CD14-positive monocyte (primary cell): ENCODE results near the gene KIAA1191. TPM values are rescaled to one million over a fixed set of nuclear protein-coding genes. Genes with fewer than 3 reads are reported as not detected.

Source experiments
- DNase-seq, 3 donors: peaks; one replicate each; pipeline ENCODE4 v3.0.0-alpha.2; 2011 to 2022
- H2AFZ ChIP-seq: 2 replicates; pipeline ENCODE4 v1.6.0; 2012; ENCODE audit warnings: mild to moderate bottlenecking, low read depth, low read length, inconsistent platforms; ENCODE audit not compliant: insufficient read depth, poor library complexity, severe bottlenecking
- H3K27ac ChIP-seq, 2 donors: 1 replicate in 1 of 2; 2 replicates in 1 of 2; pipeline ENCODE4 v1.5.1; 2012 to 2013; ENCODE audit warnings: low read length in 2 of 2, control low read depth in 1 of 2, inconsistent platforms in 1 of 2, low read depth in 1 of 2, mild to moderate bottlenecking in 1 of 2
- H3K27me3 ChIP-seq, 2 donors: one replicate each; pipeline versions ENCODE4 v1.6.0 to v1.6.1; 2011 to 2013; ENCODE audit warnings: low read length in 2 of 2; ENCODE audit not compliant: control insufficient read depth in 2 of 2, insufficient read depth in 2 of 2
- H3K36me3 ChIP-seq, 2 donors: replicated peaks in 1 of 2; 1 replicate in 1 of 2; 2 replicates in 1 of 2; pipeline versions ENCODE4 v1.5.1 to v1.6.1; 2012 to 2013; ENCODE audit warnings: low read length in 2 of 2, control low read depth in 1 of 2, inconsistent platforms in 1 of 2, mild to moderate bottlenecking in 1 of 2; ENCODE audit not compliant: insufficient read depth in 2 of 2, control insufficient read depth in 1 of 2
- H3K4me1 ChIP-seq, 2 donors: 1 replicate in 1 of 2; 2 replicates in 1 of 2; pipeline versions ENCODE4 v1.5.1 to v1.6.1; 2012 to 2013; ENCODE audit warnings: low read length in 2 of 2, control low read depth in 1 of 2, inconsistent platforms in 1 of 2, mild to moderate bottlenecking in 1 of 2, moderate library complexity in 1 of 2; ENCODE audit not compliant: insufficient read depth in 2 of 2, control insufficient read depth in 1 of 2
- H3K4me2 ChIP-seq: replicated peaks from 2 replicates; pipeline ENCODE3; 2012; ENCODE audit warnings: low read length, moderate library complexity, mild to moderate bottlenecking; ENCODE audit not compliant: poor library complexity, severe bottlenecking; ENCODE audit errors: extremely low read depth
- H3K4me3 ChIP-seq, 3 experiments: fragments of 200-600 bp in 1 of 3; sonication (generic) in 1 of 3; replicated peaks in 1 of 3; 1 replicate in 2 of 3; 2 replicates in 1 of 3; pipeline ENCODE4 v1.5.1; 2011 to 2013; ENCODE audit warnings: low read length in 3 of 3, mild to moderate bottlenecking in 3 of 3, control low read depth in 2 of 3, low read depth in 2 of 3, inconsistent platforms in 1 of 3, moderate library complexity in 1 of 3
- H3K79me2 ChIP-seq: 2 replicates; pipeline ENCODE4 v1.6.0; 2012; ENCODE audit warnings: mild to moderate bottlenecking, control low read depth, inconsistent platforms, low read length, moderate library complexity; ENCODE audit not compliant: insufficient read depth
- H3K9ac ChIP-seq: 2 replicates; pipeline ENCODE4 v1.6.0; 2017; ENCODE audit warnings: low read length, mild to moderate bottlenecking; ENCODE audit not compliant: insufficient read depth, poor library complexity, severe bottlenecking
- H3K9me3 ChIP-seq, 2 donors: replicated peaks in 1 of 2; 1 replicate in 1 of 2; 2 replicates in 1 of 2; pipeline versions ENCODE4 v1.5.1 to v1.6.1; 2012 to 2013; ENCODE audit warnings: low read length in 2 of 2, control low read depth in 1 of 2; ENCODE audit not compliant: control insufficient read depth in 1 of 2, insufficient read depth in 1 of 2
- H4K20me1 ChIP-seq: 2 replicates; pipeline ENCODE4 v1.6.0; 2012; ENCODE audit warnings: mild to moderate bottlenecking, low read length, control low read depth, moderate library complexity; ENCODE audit not compliant: insufficient read depth
- H3K27ac Mint-ChIP-seq, 7 donors: one replicate each; pipeline ENCODE4 v1.8.0; 2020; ENCODE audit warnings: mild to moderate bottlenecking in 7 of 7, mixed read lengths in 7 of 7, moderate library complexity in 6 of 7, inconsistent platforms in 2 of 7
- H3K27me3 Mint-ChIP-seq, 3 donors: one replicate each; pipeline ENCODE4 v1.8.0; 2021 to 2022; ENCODE audit warnings: low read depth in 3 of 3, mild to moderate bottlenecking in 3 of 3, mixed read lengths in 3 of 3, moderate library complexity in 3 of 3, inconsistent platforms in 1 of 3
- H3K36me3 Mint-ChIP-seq, 2 donors: one replicate each; pipeline ENCODE4 v1.8.0; 2020; ENCODE audit warnings: mixed read lengths in 2 of 2, inconsistent platforms in 1 of 2, mild to moderate bottlenecking in 1 of 2
- H3K4me1 Mint-ChIP-seq: one replicate; pipeline ENCODE4 v1.8.0; 2020; ENCODE audit warnings: mild to moderate bottlenecking, mixed read lengths
- H3K4me3 Mint-ChIP-seq, 2 donors: one replicate each; pipeline ENCODE4 v1.8.0; 2020; ENCODE audit warnings: mild to moderate bottlenecking in 2 of 2, mixed read lengths in 2 of 2, moderate library complexity in 1 of 2
- H3K9me3 Mint-ChIP-seq, 7 donors: one replicate each; pipeline ENCODE4 v1.8.0; 2020 to 2022; ENCODE audit warnings: mixed read lengths in 7 of 7, mild to moderate bottlenecking in 6 of 7, moderate library complexity in 6 of 7, inconsistent platforms in 2 of 7
- WGBS: methylation state at CpG from one replicate; pipeline ENCODE4 v1.1.5; 2013; ENCODE audit warnings: missing lambda C conversion rate; ENCODE audit not compliant: insufficient coverage; 5-methylcytosine and 5-hydroxymethylcytosine counted together
- intact Hi-C, 2 donors: fragments of 100-400 bp; cut with micrococcal nuclease; formaldehyde crosslinking; loops; one replicate each; pipeline versions ENCODE4 v1.15.0 to v1.15.1; 2023
- polyA plus RNA-seq, 3 donors: library from polyadenylated mRNA; depleted of rRNA in 1 of 3; unstranded in 2 of 3; stranded (reverse) in 1 of 3; fragments of 300-500 nt in 2 of 3; fragments of >200 nt in 1 of 3; fragmentation: Illumina TruSeq in 2 of 3; gene quantifications; 1 replicate in 2 of 3; 2 replicates in 1 of 3; pipeline ENCODE4 v1.2.3, GENCODE V29; 2012 to 2021
- TF ChIP-seq, protein P1 (sequence below): fragments of 200-600 bp; IDR thresholded peaks from one replicate; pipeline ENCODE4 v1.8.0; 2022; ENCODE audit warnings: antibody characterized with exemption, mild to moderate bottlenecking

Gene KIAA1191
- polyA plus RNA-seq, 3 donors, result 32.3 to 36.4 (median 32.5) TPM

DNA sequence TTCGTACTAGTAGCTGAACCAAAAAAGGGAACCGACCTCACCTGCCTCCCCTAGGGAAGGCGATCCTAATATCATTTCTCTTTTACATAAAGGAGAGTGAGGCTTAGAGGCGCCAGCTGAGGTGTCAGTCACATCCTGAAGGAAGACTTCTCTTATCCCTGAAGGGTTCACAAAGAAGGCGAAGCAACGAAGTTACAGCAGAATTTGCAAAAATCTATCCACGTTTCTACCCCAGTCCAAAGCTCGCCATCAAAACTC is 598 bp upstream of the KIAA1191 start:
- peaks cover 3 to 19% of the 10 kb centered on the region in 2 donors for H3K36me3 ChIP-seq
- no peaks in the 10 kb centered on the region for H3K9me3 ChIP-seq
- peak overlapping the region; percentile 81 for H3K9ac ChIP-seq
- DNase-seq, result no peak
- peaks cover 10 to 16% of the 10 kb centered on the region in 2 donors for H3K36me3 Mint-ChIP-seq
- peaks cover 15% of the 10 kb centered on the region for H3K79me2 ChIP-seq
- peak overlapping the region; percentile 64 to 96 (median 87) for H3K4me3 ChIP-seq
- H3K27ac ChIP-seq, result peak overlapping the region; percentile 7 to 68
- H4K20me1 ChIP-seq, result peaks cover 4% of the 10 kb centered on the region
- H3K4me2 ChIP-seq, result peak overlapping the region; percentile 99
- H3K27me3 Mint-ChIP-seq, result peaks cover 28 to 38% (median 33%) of the 10 kb centered on the region in 3 donors
- H3K27ac Mint-ChIP-seq, result peak overlapping the region; percentile 26 to 94 (median 89)
- peak overlapping the region; percentile 82 for H2AFZ ChIP-seq
- peaks cover 0 to 18% (median 4%) of the 10 kb centered on the region in 7 donors for H3K9me3 Mint-ChIP-seq
- H3K27me3 ChIP-seq, result peaks cover 16 to 35% of the 10 kb centered on the region in 2 donors
- WGBS, result 77% methylated on average over 3 of the region's 8 CpGs
- H3K4me3 Mint-ChIP-seq, result peak overlapping the region; percentile 99
- H3K4me1 ChIP-seq, result peaks cover 24 to 45% of the 10 kb centered on the region in 2 donors
- intact Hi-C loops, result no loop called here
- TF ChIP-seq, protein P1, sequence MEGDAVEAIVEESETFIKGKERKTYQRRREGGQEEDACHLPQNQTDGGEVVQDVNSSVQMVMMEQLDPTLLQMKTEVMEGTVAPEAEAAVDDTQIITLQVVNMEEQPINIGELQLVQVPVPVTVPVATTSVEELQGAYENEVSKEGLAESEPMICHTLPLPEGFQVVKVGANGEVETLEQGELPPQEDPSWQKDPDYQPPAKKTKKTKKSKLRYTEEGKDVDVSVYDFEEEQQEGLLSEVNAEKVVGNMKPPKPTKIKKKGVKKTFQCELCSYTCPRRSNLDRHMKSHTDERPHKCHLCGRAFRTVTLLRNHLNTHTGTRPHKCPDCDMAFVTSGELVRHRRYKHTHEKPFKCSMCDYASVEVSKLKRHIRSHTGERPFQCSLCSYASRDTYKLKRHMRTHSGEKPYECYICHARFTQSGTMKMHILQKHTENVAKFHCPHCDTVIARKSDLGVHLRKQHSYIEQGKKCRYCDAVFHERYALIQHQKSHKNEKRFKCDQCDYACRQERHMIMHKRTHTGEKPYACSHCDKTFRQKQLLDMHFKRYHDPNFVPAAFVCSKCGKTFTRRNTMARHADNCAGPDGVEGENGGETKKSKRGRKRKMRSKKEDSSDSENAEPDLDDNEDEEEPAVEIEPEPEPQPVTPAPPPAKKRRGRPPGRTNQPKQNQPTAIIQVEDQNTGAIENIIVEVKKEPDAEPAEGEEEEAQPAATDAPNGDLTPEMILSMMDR, result no peak
- H3K4me1 Mint-ChIP-seq, result peaks cover 27% of the 10 kb centered on the region

DNA sequence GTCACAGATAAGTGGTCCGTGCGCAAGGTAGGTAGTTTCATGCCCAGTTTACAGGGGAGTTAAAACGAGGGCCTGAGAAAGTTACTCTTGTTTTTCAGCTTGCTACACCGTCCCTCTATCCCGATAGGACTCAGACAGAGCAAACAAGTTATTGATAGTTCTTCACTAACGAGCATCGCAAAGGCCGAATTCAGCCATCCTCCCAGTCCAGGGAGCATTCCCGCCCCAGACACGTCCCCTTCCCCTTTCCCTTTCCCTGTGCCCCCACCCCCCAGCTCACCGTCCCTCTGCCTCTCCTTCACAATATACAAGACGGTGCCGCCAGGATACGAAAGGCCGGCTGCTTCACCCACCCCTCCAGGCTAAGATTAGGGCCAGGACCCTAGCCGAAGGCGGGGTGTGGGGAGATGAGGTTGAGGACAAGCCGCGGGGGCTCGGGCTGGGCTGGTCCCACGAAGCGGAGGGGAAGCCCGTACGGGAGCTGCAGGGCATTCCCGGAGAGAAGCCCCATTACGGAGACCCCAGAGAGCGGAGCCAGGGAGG is 599 bp downstream of the KIAA1191 start:
- Histone ChIP-seq H3K4me2 (peak overlapping the region; percentile 99), H3K9ac (peak overlapping the region; percentile 81), H3K36me3 (peaks cover 9 to 31% of the 10 kb centered on the region in 2 donors), H3K4me3 (peak overlapping the region; percentile 64 to 96 (median 87)), H3K9me3 (no peaks in the 10 kb centered on the region), H3K79me2 (peaks cover 24% of the 10 kb centered on the region), H3K27me3 (peaks cover 8 to 24% of the 10 kb centered on the region in 2 donors), H4K20me1 (peaks cover 14% of the 10 kb centered on the region), H3K4me1 (peaks cover 20 to 42% of the 10 kb centered on the region in 2 donors), H2AFZ (peak overlapping the region; percentile 82), H3K27ac (peak overlapping the region; percentile 7 to 68)
- TF ChIP-seq, protein P1, result no peak
- peaks cover 0 to 9% (median 0%) of the 10 kb centered on the region in 7 donors for H3K9me3 Mint-ChIP-seq
- peaks cover 8 to 28% of the 10 kb centered on the region in 2 donors for H3K36me3 Mint-ChIP-seq
- H3K4me3 Mint-ChIP-seq, result peak overlapping the region; percentile 99
- peak overlapping the region in 5 of 7 donors; percentile 82 to 94 (median 89) for H3K27ac Mint-ChIP-seq
- no peak for DNase-seq
- WGBS, result 0% methylated on average over 14 of the region's 27 CpGs
- peaks cover 22% of the 10 kb centered on the region for H3K4me1 Mint-ChIP-seq
- H3K27me3 Mint-ChIP-seq, result peaks cover 16 to 26% (median 21%) of the 10 kb centered on the region in 3 donors
- intact Hi-C loops, result loop anchor here in 1 of 2 donors (2.0 kb wide), 1 partner anchor 28 kb away; the partner anchor contains the start of genes HIGD2A and NOP16
